HCT116 (cell line): ENCODE data around the gene SDSL. TPM values are rescaled to one million over a fixed set of nuclear protein-coding genes. Genes with fewer than 3 reads are reported as not detected.

ENCODE experiments used
- ATAC-seq: fragments of 200-7000 bp; cut with Tn5 transposase; 2 replicates; pipeline ENCODE4 v1.9.1; 2020; ENCODE audit warnings: mild to moderate bottlenecking, moderate library complexity
- BruUV-seq: library from RNA; stranded (reverse); fragments of 400-500 nt; replicated peaks from 2 replicates; lab custom pipeline; 2021; lab: Mats Ljungman, UMichigan
- CTCF ChIA-PET: fragments of 300-600 bp; sonication (Branson Sonifier 250); formaldehyde crosslinking; loops from one replicate; lab custom pipeline; 2021; ENCODE audit warnings: antibody characterized with exemption; lab: Charles Lee
- POLR2A ChIA-PET: fragments of 300-600, 350-600 bp; sonication (Branson Sonifier 250); formaldehyde crosslinking; loops from one replicate; lab custom pipeline; 2021; ENCODE audit warnings: antibody characterized with exemption; lab: Charles Lee
- RAD21 ChIA-PET, 2 experiments: fragments of 300-600 bp; sonication (Branson Sonifier 250); formaldehyde crosslinking; loops; one replicate each; lab custom pipeline; 2023; ENCODE audit warnings: low total read pairs in 2 of 2; ENCODE audit not compliant: uncharacterized antibody in 2 of 2, unreplicated experiment in 2 of 2, low non-redundant PET in 1 of 2; lab: Charles Lee
- DNase-seq: peaks from one replicate; pipeline ENCODE4 v3.0.0-alpha.2; 2010; ENCODE audit warnings: low read depth, low spot score
- H2AFZ ChIP-seq: fragments of 200-600 bp; shearing (Covaris generic), sonication (generic); 2 replicates; pipeline ENCODE4 v1.6.1; 2017; ENCODE audit warnings: low read depth, mixed run types, mixed read lengths, antibody characterized with exemption, low read length; ENCODE audit not compliant: poor library complexity, severe bottlenecking
- H3K27ac ChIP-seq: 2 replicates; pipeline ENCODE4 v1.5.1; 2012; ENCODE audit warnings: low read depth, low read length
- H3K27me3 ChIP-seq: fragments of 200-600 bp; sonication (generic); 2 replicates; pipeline ENCODE4 v1.6.1; 2016; ENCODE audit warnings: mixed run types, low read length, mixed read lengths; ENCODE audit not compliant: insufficient read depth
- H3K36me3 ChIP-seq, 2 experiments: fragments of 200-500 bp in 1 of 2; fragments of 200-600 bp in 1 of 2; sonication (Bioruptor generic) in 1 of 2; sonication (generic) in 1 of 2; 2 replicates each; pipeline versions ENCODE4 v1.5.1 to v1.6.1; 2014 to 2016; ENCODE audit warnings: low read length in 2 of 2, inconsistent platforms in 1 of 2, mixed read lengths in 1 of 2, mixed run types in 1 of 2; ENCODE audit not compliant: insufficient read depth in 2 of 2, control insufficient read depth in 1 of 2
- H3K4me1 ChIP-seq, 2 experiments: fragments of 200-600 bp in 1 of 2; sonication (generic) in 1 of 2; 2 replicates each; pipeline versions ENCODE4 v1.5.1 to v1.6.1; 2012 to 2017; ENCODE audit warnings: low read length in 2 of 2, inconsistent platforms in 1 of 2, mild to moderate bottlenecking in 1 of 2, mixed read lengths in 1 of 2, mixed run types in 1 of 2, moderate library complexity in 1 of 2; ENCODE audit not compliant: insufficient read depth in 2 of 2, control insufficient read depth in 1 of 2
- H3K4me2 ChIP-seq: fragments of 200-600 bp; sonication (generic); 2 replicates; pipeline ENCODE4 v1.6.1; 2017; ENCODE audit warnings: mixed run types, low read length, mixed read lengths
- H3K4me3 ChIP-seq, 2 experiments: fragments of 200-600 bp in 1 of 2; sonication (generic) in 1 of 2; replicated peaks in 1 of 2; 2 replicates each; pipeline ENCODE4 v1.5.1; 2011 to 2016; ENCODE audit warnings: low read length in 2 of 2, control low read depth in 1 of 2, low read depth in 1 of 2, mild to moderate bottlenecking in 1 of 2, mixed read lengths in 1 of 2, mixed run types in 1 of 2
- H3K79me2 ChIP-seq: fragments of 200-600 bp; sonication (generic); 2 replicates; pipeline ENCODE4 v1.6.1; 2017; ENCODE audit warnings: mild to moderate bottlenecking, mixed run types, low read length, moderate library complexity, mixed read lengths; ENCODE audit not compliant: insufficient read depth
- H3K9ac ChIP-seq: fragments of 200-600 bp; sonication (generic); 2 replicates; pipeline ENCODE4 v1.6.1; 2016; ENCODE audit warnings: low read length, mixed read lengths
- H3K9me2 ChIP-seq: fragments of 200-600 bp; sonication (generic), shearing (Covaris generic); 2 replicates; pipeline ENCODE4 v1.6.1; 2017; ENCODE audit warnings: mixed run types, mild to moderate bottlenecking, moderate library complexity; ENCODE audit not compliant: insufficient read depth
- H3K9me3 ChIP-seq, 2 experiments: fragments of 200-500 bp in 1 of 2; fragments of 200-600 bp in 1 of 2; sonication (Bioruptor generic) in 1 of 2; sonication (generic) in 1 of 2; 2 replicates each; pipeline ENCODE4 v1.6.1; 2014 to 2017; ENCODE audit warnings: low read length in 2 of 2, mixed read lengths in 2 of 2, inconsistent platforms in 1 of 2, low read depth in 1 of 2, mild to moderate bottlenecking in 1 of 2, mixed run types in 1 of 2, moderate library complexity in 1 of 2; ENCODE audit not compliant: control insufficient read depth in 1 of 2, insufficient read depth in 1 of 2
- H4K20me1 ChIP-seq: fragments of 200-600 bp; sonication (generic), shearing (Covaris generic); 2 replicates; pipeline ENCODE4 v1.6.1; 2017; ENCODE audit warnings: mixed run types, mild to moderate bottlenecking, moderate library complexity; ENCODE audit not compliant: insufficient read depth
- CBX3 ChIP-seq: IDR thresholded peaks from 2 replicates; pipeline ENCODE4 v1.6.1; 2012; ENCODE audit warnings: low read depth
- EGR1 ChIP-seq: IDR thresholded peaks from 2 replicates; pipeline ENCODE4 v1.6.1; 2012; ENCODE audit warnings: low read depth
- ELF1 ChIP-seq: IDR thresholded peaks from 2 replicates; pipeline ENCODE4 v1.6.1; 2012; ENCODE audit warnings: low read depth, borderline replicate concordance
- EZH2 ChIP-seq: fragments of 200-600 bp; sonication (generic); IDR thresholded peaks from 2 replicates; pipeline ENCODE4 v1.6.1; 2017; ENCODE audit warnings: antibody characterized with exemption, mixed run types
- EZH2phosphoT487 ChIP-seq: fragments of 200-600 bp; IDR thresholded peaks from 2 replicates; pipeline ENCODE4 v1.6.1; 2018; ENCODE audit warnings: antibody characterized with exemption, borderline replicate concordance
- FOSL1 ChIP-seq: IDR thresholded peaks from 2 replicates; pipeline ENCODE4 v1.6.1; 2012; ENCODE audit warnings: low read depth
- JUND ChIP-seq: IDR thresholded peaks from 2 replicates; pipeline ENCODE4 v1.6.1; 2012
- POLR2A ChIP-seq: IDR thresholded peaks from 2 replicates; pipeline ENCODE4 v1.7.0; 2011; ENCODE audit warnings: borderline replicate concordance; ENCODE audit not compliant: insufficient read depth, insufficient read length; ENCODE audit errors: extremely low read depth
- POLR2AphosphoS5 ChIP-seq: IDR thresholded peaks from 2 replicates; pipeline ENCODE4 v1.6.1; 2011; ENCODE audit warnings: mild to moderate bottlenecking, low read depth, low read length, moderate library complexity
- RAD21 ChIP-seq: IDR thresholded peaks from 2 replicates; pipeline ENCODE4 v1.6.1; 2012; ENCODE audit warnings: low read depth, mild to moderate bottlenecking
- SIN3A ChIP-seq: IDR thresholded peaks from 2 replicates; pipeline ENCODE4 v1.6.1; 2012; ENCODE audit warnings: low read depth
- SRF ChIP-seq: IDR thresholded peaks from 2 replicates; pipeline ENCODE4 v1.6.1; 2012; ENCODE audit warnings: low read depth
- TCF7L2 ChIP-seq: IDR thresholded peaks from 2 replicates; pipeline ENCODE4 v1.7.0; 2011; ENCODE audit warnings: borderline replicate concordance, inconsistent platforms; ENCODE audit not compliant: insufficient read depth, insufficient read length; ENCODE audit errors: extremely low read depth
- YY1 ChIP-seq: IDR thresholded peaks from 2 replicates; pipeline ENCODE4 v1.6.1; 2011; ENCODE audit warnings: low read length, low read depth, moderate library complexity, mild to moderate bottlenecking; ENCODE audit not compliant: insufficient replicate concordance; ENCODE audit errors: extremely low read depth
- ZFX ChIP-seq: fragments of 450-650 bp; IDR thresholded peaks from 2 replicates; pipeline ENCODE4 v1.6.1; 2017
- ZNF274 ChIP-seq: fragments of 200-500 bp; sonication (Bioruptor generic); IDR thresholded peaks from 2 replicates; pipeline ENCODE4 v1.6.1; 2014; ENCODE audit warnings: mild to moderate bottlenecking, low read depth, low read length, inconsistent platforms
- intact Hi-C: fragments of 100-400 bp; cut with micrococcal nuclease; formaldehyde crosslinking; loops from 2 replicates; pipeline ENCODE4 v1.10.0; 2022
- total RNA-seq: library from RNA; stranded (reverse); gene quantifications from one replicate; pipeline ENCODE4 v1.2.1, GENCODE V29; 2021; ENCODE audit not compliant: unreplicated experiment
- TF ChIP-seq, protein P1 (sequence below): IDR thresholded peaks from 2 replicates; pipeline ENCODE4 v1.6.1; 2012; ENCODE audit warnings: low read depth
- TF ChIP-seq, protein P2 (sequence below), 3 experiments: fragments of 200-600 bp in 1 of 3; sonication (generic) in 1 of 3; IDR thresholded peaks in 2 of 3; conservative IDR thresholded peaks in 1 of 3; 2 replicates each; pipeline ENCODE4 v1.5.1; 2012 to 2017; ENCODE audit warnings: low read depth in 2 of 3, low read length in 2 of 3, antibody characterized with exemption in 1 of 3, borderline replicate concordance in 1 of 3, control low read depth in 1 of 3, mild to moderate bottlenecking in 1 of 3, mixed read lengths in 1 of 3, mixed run types in 1 of 3, moderate library complexity in 1 of 3; ENCODE audit not compliant: insufficient read depth in 1 of 3
- TF ChIP-seq, protein P3 (sequence below): IDR thresholded peaks from 2 replicates; pipeline ENCODE4 v1.6.1; 2011; ENCODE audit warnings: mild to moderate bottlenecking, low read length, moderate library complexity; ENCODE audit not compliant: insufficient replicate concordance; ENCODE audit errors: extremely low read depth

The SDSL gene
- total RNA-seq, 1 experiment from 2014 or later: 19.1 TPM

DNA sequence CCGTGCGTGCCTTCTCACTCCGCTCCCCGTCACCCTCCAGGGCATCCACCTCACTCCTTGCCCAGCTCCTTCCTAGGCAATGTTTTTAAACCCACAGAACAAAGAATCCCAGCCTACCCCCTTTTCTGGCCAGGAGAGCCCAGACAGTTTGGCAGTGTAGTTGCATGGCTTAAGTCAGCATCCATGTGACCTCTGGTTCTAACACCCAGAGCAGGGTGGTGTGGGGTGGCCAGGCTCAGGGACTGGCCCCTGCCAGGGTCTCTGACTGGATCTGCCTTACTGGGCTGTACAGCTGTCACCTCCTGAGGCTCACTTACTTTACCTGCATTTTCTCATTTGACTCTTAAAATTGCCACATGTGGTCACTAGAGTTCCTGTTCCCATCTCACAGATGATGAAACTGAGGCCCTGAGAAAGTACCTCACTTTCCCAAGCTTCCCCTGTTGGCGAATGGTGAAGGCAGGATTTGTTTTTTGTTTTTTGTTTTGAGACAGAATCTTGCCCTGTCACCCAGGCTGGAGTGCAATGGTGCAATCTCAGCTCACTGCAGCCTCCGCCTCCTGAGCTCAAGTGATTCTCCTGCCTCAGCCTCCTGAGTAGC lies 36.8 kb upstream of the SDSL start:
- H3K36me3 ChIP-seq: peaks cover 4 to 5% of the 10 kb centered on the region in 2 experiments; a peak in 3 of 4 replicates
- H3K27ac ChIP-seq: no peak overlapping the region
- ChIA-PET RAD21 (no interaction called here), POLR2A (no interaction called here), CTCF (no interaction called here)
- H3K4me2 ChIP-seq: no peak overlapping the region
- TF ChIP-seq, protein P1, sequence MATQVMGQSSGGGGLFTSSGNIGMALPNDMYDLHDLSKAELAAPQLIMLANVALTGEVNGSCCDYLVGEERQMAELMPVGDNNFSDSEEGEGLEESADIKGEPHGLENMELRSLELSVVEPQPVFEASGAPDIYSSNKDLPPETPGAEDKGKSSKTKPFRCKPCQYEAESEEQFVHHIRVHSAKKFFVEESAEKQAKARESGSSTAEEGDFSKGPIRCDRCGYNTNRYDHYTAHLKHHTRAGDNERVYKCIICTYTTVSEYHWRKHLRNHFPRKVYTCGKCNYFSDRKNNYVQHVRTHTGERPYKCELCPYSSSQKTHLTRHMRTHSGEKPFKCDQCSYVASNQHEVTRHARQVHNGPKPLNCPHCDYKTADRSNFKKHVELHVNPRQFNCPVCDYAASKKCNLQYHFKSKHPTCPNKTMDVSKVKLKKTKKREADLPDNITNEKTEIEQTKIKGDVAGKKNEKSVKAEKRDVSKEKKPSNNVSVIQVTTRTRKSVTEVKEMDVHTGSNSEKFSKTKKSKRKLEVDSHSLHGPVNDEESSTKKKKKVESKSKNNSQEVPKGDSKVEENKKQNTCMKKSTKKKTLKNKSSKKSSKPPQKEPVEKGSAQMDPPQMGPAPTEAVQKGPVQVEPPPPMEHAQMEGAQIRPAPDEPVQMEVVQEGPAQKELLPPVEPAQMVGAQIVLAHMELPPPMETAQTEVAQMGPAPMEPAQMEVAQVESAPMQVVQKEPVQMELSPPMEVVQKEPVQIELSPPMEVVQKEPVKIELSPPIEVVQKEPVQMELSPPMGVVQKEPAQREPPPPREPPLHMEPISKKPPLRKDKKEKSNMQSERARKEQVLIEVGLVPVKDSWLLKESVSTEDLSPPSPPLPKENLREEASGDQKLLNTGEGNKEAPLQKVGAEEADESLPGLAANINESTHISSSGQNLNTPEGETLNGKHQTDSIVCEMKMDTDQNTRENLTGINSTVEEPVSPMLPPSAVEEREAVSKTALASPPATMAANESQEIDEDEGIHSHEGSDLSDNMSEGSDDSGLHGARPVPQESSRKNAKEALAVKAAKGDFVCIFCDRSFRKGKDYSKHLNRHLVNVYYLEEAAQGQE: no peak
- no peak for TF ChIP-seq ZNF274
- TF ChIP-seq POLR2AphosphoS5: no peak
- TF ChIP-seq, protein P2, sequence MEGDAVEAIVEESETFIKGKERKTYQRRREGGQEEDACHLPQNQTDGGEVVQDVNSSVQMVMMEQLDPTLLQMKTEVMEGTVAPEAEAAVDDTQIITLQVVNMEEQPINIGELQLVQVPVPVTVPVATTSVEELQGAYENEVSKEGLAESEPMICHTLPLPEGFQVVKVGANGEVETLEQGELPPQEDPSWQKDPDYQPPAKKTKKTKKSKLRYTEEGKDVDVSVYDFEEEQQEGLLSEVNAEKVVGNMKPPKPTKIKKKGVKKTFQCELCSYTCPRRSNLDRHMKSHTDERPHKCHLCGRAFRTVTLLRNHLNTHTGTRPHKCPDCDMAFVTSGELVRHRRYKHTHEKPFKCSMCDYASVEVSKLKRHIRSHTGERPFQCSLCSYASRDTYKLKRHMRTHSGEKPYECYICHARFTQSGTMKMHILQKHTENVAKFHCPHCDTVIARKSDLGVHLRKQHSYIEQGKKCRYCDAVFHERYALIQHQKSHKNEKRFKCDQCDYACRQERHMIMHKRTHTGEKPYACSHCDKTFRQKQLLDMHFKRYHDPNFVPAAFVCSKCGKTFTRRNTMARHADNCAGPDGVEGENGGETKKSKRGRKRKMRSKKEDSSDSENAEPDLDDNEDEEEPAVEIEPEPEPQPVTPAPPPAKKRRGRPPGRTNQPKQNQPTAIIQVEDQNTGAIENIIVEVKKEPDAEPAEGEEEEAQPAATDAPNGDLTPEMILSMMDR (IDR thresholded peaks at IDR 0.05 in 2 of 3, conservative IDR thresholded peaks at IDR 0.05 in 1 of 3; ENCODE audit: borderline replicate concordance in 1 of 3, insufficient read depth in 1 of 3, low read depth in 2 of 3, low read length in 2 of 3): no peak
- no peak for TF ChIP-seq FOSL1
- TF ChIP-seq CBX3: no peak
- no peak for TF ChIP-seq SIN3A
- no peak for TF ChIP-seq YY1
- no peak for TF ChIP-seq ELF1
- no peak for TF ChIP-seq JUND
- no peak for TF ChIP-seq SRF
- TF ChIP-seq EZH2phosphoT487: no peak
- TF ChIP-seq POLR2A: no peak
- no peak for TF ChIP-seq RAD21
- no peak for TF ChIP-seq EZH2
- TF ChIP-seq, protein P3, sequence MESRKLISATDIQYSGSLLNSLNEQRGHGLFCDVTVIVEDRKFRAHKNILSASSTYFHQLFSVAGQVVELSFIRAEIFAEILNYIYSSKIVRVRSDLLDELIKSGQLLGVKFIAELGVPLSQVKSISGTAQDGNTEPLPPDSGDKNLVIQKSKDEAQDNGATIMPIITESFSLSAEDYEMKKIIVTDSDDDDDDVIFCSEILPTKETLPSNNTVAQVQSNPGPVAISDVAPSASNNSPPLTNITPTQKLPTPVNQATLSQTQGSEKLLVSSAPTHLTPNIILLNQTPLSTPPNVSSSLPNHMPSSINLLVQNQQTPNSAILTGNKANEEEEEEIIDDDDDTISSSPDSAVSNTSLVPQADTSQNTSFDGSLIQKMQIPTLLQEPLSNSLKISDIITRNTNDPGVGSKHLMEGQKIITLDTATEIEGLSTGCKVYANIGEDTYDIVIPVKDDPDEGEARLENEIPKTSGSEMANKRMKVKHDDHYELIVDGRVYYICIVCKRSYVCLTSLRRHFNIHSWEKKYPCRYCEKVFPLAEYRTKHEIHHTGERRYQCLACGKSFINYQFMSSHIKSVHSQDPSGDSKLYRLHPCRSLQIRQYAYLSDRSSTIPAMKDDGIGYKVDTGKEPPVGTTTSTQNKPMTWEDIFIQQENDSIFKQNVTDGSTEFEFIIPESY: no peak
- no peak for TF ChIP-seq EGR1
- TF ChIP-seq TCF7L2: no peak
- no peak for TF ChIP-seq ZFX
- H4K20me1 ChIP-seq: no peaks in the 10 kb centered on the region
- no peaks in the 10 kb centered on the region for H3K4me1 ChIP-seq
- no peak overlapping the region for H3K4me3 ChIP-seq
- no peak; the same call in 1 of the 2 replicates for ATAC-seq
- no peak overlapping the region for H3K9ac ChIP-seq
- H3K79me2 ChIP-seq: no peaks in the 10 kb centered on the region
- no peak overlapping the region for H2AFZ ChIP-seq
- no peaks in the 10 kb centered on the region for H3K27me3 ChIP-seq
- no TSS peak for BruUV-seq
- no peaks in the 10 kb centered on the region for H3K9me2 ChIP-seq
- DNase-seq: no peak
- no peaks in the 10 kb centered on the region for H3K9me3 ChIP-seq
- intact Hi-C loops: no loop called here
